NCI-H2171 (cell line): Measurements from ENCODE around the gene S100A10.
A peak's percentile ranks its signal among the peaks of the same experiment; 100 is the strongest.

ENCODE experiments used
- DNase-seq: peaks from one replicate; lab custom pipeline; 2025; lab: John Stamatoyannopoulos, UW

S100A10 gene, protein sequence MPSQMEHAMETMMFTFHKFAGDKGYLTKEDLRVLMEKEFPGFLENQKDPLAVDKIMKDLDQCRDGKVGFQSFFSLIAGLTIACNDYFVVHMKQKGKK

DNA sequence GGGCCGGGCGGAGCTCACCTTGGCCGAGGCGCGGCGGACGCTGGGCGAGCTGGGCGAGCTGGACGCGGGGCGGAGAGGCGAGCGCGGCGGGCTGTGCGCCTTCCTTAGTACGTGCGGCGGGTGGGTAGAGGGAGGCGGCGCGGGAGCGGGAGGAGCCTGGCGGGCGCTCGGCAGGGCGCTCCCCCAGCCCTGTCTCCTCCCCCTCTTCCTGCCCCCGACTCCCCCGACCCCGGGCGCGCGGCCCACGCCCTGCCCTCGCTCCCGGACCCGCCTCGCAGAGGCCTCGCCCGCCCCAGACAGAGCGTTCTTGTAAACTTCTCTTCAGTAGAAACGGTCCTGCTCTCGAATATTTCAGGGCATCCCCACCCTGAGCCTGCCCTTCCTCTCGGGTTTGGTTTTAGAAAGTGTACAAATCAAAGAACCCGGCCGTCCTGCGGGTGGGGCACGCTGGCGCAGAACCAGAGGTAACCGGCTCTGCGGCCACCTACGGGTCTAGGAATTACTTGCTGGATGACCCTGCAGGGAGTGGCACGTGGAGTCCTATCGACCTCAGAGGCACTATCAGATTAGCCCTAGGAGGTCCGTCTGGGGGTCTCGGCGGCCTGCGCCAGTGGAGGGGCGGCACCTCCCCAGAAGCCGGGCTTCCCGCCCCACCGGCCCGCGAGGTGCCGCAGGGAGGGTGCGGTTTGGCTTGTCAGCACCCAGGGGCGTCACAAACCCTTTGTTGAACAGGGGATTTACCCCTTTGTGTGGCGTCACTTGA is at the start of gene S100A10:
Gene S100A10 (minus strand): TSS at position 126 of the 763 bp plus-strand sequence. CDS start 7,629 bp downstream, outside the sequence.
- peak; percentile 12 for DNase-seq

- no peak for DNase-seq
These were observed 48.4 kb upstream of the S100A10 start for GRCh38 chr1:152042030-152042429.

- peak; percentile 19 for DNase-seq
These were observed 46.2 kb upstream of the S100A10 start for GRCh38 chr1:152039886-152040285.

- no peak for DNase-seq
These were observed 45.8 kb upstream of the S100A10 start for GRCh38 chr1:152039461-152039860.

- no peak for DNase-seq
These were observed 45.2 kb upstream of the S100A10 start for GRCh38 chr1:152038871-152039270.

DNA sequence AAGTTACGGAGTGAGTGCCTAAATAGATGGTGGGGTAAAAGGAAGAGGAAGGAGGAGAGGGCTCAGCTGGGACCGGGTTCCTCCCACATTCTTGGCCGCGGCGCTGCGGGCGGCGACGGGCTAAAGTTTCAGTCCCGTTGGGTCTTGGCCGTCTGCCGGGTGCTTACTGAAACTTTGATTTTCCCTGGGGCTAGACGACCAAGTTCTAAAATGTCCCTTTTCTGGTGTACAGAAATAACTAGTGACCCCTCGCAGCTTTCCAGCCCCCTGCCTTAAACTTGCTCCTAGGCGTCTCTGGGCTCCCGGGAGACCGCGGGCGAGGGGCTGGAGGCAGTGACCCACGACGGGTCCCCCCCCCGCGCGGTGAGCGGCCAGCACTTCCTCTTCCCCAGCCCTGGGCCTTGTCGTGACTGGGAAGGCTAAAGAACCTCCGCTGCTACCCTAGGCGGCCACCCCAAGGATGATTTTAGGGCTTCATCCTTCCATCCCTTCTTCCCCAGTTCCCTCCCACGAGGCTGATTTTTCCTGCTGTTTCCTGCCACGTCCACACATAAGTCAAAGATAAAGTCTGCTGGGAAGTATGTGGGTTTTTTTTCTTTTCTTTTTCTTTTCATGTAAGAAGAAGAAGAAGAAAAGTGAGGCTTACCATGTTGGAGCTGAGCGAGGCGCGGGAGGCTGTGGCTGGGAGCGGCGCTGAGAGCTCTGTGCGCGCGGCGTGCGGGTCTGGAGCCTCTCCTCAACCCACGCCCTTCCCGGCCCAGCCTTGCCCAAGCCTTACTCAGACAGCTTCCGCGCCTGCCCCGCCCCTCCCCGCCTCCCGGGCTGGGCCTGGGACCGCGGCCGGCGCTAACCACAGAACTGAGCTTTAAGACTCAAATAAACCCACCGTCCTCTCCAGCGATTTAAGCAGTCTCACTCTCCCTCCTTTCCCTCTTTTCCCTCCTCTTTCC is 42.9 kb upstream of the S100A10 start, which contains the start of gene S100A11:
Gene S100A11 (minus strand): TSS at position 738 of the 950 bp plus-strand sequence. CDS start 89 bp downstream, at position 649.
- peak; percentile 67 for DNase-seq

DNA sequence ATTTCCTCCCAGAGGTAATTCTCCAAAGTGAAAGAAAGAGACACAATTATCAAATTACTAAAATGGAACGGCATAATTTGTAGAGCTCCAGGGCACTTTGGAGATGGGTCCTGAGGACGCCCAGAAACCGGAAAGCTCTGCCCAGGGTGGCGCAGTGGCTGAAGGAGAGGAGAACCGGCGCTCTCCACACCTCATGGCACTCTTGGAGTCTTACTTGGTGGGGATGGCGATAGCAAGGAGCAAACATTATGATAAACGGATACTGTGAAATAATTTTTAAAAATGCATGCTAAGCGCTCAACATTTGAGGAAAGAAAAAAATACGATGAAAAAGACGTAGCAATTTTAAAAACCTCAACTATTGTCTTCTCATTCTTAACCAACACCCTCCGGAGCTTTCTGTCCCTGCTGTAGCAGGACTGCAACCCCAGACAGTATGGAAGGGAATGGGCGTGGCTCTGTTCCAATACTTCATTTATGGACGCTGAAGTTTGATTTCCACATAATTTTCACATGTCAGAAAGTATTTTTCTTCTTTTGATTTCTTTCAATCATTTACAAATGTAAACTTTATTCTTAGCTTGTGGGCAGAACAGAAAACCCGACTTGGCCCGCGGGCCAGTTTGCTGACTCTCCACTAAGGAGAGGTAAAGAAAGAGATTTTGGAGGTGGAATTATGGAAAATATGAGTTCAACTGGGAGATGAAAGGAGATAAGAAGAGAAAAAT is 42.0 kb upstream of the S100A10 start:
- peak; percentile 62 for DNase-seq

GRCh38 chr1:152034654-152035538 is 41.2 kb upstream of the S100A10 start:
- peak; percentile 70 for DNase-seq

- DNase-seq: no peak
These were observed 40.6 kb upstream of the S100A10 start for GRCh38 chr1:152034324-152034653.

DNA sequence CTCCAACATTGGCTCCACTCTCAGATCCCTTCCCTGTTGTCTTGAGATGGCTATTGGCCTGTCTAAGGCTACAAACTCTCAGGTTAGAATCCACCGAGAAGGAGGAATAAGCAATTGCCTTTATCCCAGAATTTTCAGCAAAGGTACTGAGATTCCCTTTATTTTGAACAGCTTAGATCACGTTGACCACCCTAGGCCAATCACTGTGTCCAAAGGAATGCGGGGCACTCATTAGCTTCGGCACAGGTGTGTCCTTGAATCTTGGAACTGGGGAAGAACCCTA is 36.2 kb upstream of the S100A10 start:
- DNase-seq: no peak

DNA sequence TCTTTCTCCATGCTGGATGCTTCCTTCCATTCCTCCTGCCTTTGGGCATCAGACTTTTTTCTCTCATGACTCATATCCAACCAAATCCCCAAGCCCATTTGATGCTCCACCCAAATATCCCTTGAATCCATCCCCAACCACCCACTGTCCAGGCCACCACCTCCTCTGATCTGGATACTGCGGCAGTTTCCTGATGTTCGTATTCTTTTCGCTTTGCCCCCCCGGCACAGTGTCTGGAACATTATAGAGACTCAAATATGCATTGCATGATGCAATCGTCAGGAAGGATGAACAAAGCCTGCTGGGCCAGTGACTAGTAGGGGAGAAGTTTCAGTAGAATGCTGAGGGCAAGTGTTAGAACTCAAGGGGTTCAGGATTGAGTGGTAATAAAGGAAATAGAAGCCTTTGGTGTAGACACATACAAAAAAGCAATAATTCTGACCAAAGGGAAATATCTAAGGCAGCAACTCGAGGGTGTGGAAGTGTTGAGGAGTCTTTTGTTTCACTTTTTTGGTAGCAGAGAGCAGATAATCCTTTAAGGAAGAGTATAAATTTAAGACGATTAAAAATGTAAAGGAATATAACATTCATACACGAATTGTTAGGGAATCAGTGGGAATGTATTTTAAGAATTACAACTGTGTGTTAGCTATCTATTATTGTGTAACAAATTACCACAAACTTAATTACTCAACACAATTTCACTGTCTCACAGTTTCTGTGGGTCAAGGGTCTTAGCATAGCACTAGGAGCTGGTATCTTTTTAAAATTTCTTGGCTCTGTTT is 35.7 kb upstream of the S100A10 start:
- no peak for DNase-seq

DNA sequence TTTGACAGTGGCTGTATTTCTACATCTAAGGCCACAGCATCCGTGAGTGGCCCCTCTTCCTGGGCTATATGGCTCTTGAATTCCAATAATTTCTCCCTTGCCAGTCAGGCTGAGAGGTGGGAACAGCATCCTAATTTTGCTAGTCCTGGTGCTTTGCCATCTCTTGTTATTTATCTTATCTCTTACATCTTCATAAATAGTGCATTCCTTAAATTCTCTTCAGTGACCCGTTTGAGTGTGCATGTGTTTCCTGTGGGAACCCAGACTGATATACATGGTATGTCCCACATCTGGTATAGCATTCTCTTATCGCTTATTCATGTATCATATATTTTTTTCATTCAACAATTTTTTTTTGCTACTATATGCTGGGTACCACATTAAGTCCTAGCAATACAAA is 33.2 kb upstream of the S100A10 start:
- DNase-seq: no peak

GRCh38 chr1:152024223-152024622 is 30.6 kb upstream of the S100A10 start:
- no peak for DNase-seq

- DNase-seq: no peak
These were observed 29.6 kb upstream of the S100A10 start for GRCh38 chr1:152023221-152023620.

GRCh38 chr1:152022474-152022873 is 28.8 kb upstream of the S100A10 start:
- DNase-seq: no peak

DNA sequence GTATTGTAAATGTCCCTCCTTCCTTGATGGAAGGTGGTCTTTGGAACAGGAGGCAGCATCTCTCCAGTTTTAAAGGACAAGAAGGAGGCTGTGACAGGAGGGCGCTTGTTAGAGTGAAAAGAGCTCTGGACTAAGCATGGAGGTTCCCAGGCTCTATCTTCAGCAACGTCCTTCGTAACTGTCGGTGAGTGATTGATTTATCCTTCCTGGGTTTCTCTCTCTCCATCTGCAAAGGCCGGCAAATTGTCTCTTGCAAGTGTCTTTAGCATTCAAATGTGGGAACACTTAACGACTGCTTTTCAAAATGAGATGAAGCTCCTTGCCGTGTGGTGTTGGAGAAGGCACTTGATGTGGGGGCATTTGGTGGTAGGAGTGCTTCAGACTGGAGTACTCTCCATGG is 27.9 kb upstream of the S100A10 start:
- no peak for DNase-seq

GRCh38 chr1:152020849-152021248 is 27.2 kb upstream of the S100A10 start:
- no peak for DNase-seq

GRCh38 chr1:152018537-152018936 is 24.9 kb upstream of the S100A10 start:
- DNase-seq: no peak

DNA sequence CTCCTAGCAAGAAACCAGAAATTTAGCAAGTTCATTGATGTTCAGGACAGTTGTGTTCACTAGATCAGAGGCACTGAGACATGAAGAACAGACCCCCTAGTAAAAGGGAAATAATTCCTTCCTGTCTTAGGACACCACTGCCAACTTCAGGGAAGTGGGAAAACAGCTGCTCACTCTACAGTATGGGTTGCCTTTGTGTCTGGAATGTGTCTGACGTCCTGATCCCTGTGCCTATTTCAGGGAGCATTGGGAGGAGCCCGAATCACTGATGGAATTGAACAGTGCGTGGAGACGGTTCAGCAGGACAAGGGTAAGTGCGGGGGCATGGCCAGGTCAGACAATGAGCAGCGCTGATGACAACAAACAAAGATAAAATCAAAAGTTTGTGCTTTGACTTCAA is 22.1 kb upstream of the S100A10 start:
- no peak for DNase-seq

- no peak for DNase-seq
These were observed 21.3 kb upstream of the S100A10 start for GRCh38 chr1:152014943-152015342.
